Gastroesophageal sphincter (tissue), 3 donors: Measurements from ENCODE around the gene RNF8.

ENCODE experiments used
- CTCF ChIP-seq, 4 experiments: fragments of 200-600 bp in 2 of 4; fragments of 450-650 bp in 2 of 4; sonication (generic) in 1 of 4; IDR thresholded peaks; one replicate each; pipeline ENCODE4 v1.5.1; 2017 to 2019; ENCODE audit warnings: antibody characterized with exemption in 4 of 4, mild to moderate bottlenecking in 2 of 4, moderate library complexity in 2 of 4
- EP300 ChIP-seq: sonication (generic); formaldehyde crosslinking; IDR thresholded peaks from one replicate; pipeline ENCODE4 v1.6.1; 2017; ENCODE audit warnings: antibody characterized with exemption, mild to moderate bottlenecking
- POLR2A ChIP-seq, 2 donors: fragments of 450-650 bp; IDR thresholded peaks; one replicate each; pipeline ENCODE4 v1.6.1; 2017; ENCODE audit warnings: antibody characterized with exemption in 2 of 2, mild to moderate bottlenecking in 2 of 2, moderate library complexity in 1 of 2

- TF ChIP-seq POLR2A (IDR thresholded peaks at IDR 0.05), result no peak
- TF ChIP-seq CTCF (IDR thresholded peaks at IDR 0.05), result no peak
- no peak for TF ChIP-seq EP300
These were observed 87.9 kb downstream of the RNF8 start for GRCh38 chr6:37441651-37442050.
